Measurements from ENCODE around the gene CHMP1B.

Gene CHMP1B, protein sequence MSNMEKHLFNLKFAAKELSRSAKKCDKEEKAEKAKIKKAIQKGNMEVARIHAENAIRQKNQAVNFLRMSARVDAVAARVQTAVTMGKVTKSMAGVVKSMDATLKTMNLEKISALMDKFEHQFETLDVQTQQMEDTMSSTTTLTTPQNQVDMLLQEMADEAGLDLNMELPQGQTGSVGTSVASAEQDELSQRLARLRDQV

DNA sequence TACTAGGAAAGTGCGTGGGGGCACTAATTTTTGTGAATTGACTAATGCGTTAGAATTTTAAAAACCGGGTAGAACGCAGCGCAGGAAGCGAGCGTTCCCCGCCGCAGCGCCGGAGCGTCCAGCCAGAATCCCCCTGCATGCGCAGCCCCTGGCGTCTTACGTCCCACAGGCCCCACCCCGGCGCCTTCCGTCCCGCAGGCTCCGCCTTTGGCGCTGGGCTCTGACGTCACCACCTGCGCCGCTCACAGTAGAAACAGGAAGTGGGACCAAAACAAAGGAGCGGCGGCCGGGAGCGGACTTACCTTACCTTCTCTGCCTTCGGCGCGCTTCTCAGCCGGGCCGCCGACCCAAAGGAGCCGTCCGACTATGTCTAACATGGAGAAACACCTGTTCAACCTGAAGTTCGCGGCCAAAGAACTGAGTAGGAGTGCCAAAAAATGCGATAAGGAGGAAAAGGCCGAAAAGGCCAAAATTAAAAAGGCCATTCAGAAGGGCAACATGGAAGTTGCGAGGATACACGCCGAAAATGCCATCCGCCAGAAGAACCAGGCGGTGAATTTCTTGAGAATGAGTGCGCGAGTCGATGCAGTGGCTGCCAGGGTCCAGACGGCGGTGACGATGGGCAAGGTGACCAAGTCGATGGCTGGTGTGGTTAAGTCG lies at the start of gene CHMP1B:
Gene CHMP1B (plus strand): TSS at position 268 of the 660 bp plus-strand sequence. CDS start 99 bp downstream, at position 367.
- Mint-ChIP-seq H3K36me3 (ENCODE audit: insufficient read depth) (peaks cover 38% of the 10 kb centered on the region), H3K4me3 (peak within 1 kb of the TSS; percentile 98), H3K4me1 (peaks cover 28% of the 10 kb centered on the region), H3K9me3 (no peaks in the 10 kb centered on the region), H3K27me3 (no peaks in the 10 kb centered on the region), H3K27ac (ENCODE audit: low read depth) (peak within 1 kb of the TSS; percentile 100)
- DNase-seq (ENCODE audit: low spot score in 2 of 2): peak; percentile 95 to 96
- peak; percentile 78 for ATAC-seq (replicated peaks; ENCODE audit: extremely low read depth, poor library complexity, severe bottlenecking)

DNA sequence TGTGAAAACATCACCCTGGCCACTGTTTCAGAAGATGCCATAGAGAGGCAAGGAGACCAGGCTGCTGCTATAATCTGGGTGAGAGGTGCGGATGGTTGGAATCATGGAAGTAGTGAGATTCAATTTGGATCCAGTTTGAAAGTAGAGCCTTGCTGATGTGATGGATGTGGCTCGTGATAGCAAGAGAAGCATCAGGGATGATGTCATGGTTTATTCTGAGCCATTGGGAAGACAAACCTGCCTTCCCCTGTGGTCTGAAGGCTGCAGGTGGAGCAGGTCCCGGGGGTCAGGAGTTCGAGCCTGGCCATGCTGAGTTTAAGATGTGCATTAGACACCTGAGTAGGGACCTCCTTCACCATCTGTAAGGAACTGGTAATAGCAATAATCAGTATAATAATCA lies 49.6 kb upstream of the CHMP1B start:
- no peak overlapping the region for H3K27ac Mint-ChIP-seq (ENCODE audit: low read depth)
- ATAC-seq (replicated peaks; ENCODE audit: extremely low read depth, poor library complexity, severe bottlenecking) (no peak), DNase-seq (ENCODE audit: low spot score in 2 of 2) (no peak)
- peaks cover 19% of the 10 kb centered on the region for H3K27me3 Mint-ChIP-seq
- H3K4me1 Mint-ChIP-seq: no peaks in the 10 kb centered on the region
- H3K36me3 Mint-ChIP-seq (ENCODE audit: insufficient read depth): peaks cover 2% of the 10 kb centered on the region
- no peaks in the 10 kb centered on the region for H3K9me3 Mint-ChIP-seq
- H3K4me3 Mint-ChIP-seq: no peak overlapping the region

- Mint-ChIP-seq H3K36me3 (ENCODE audit: insufficient read depth) (peaks cover 2% of the 10 kb centered on the region), H3K4me3 (no peak overlapping the region), H3K9me3 (no peaks in the 10 kb centered on the region), H3K27me3 (peaks cover 19% of the 10 kb centered on the region), H3K27ac (ENCODE audit: low read depth) (no peak overlapping the region), H3K4me1 (no peaks in the 10 kb centered on the region)
- DNase-seq (ENCODE audit: low spot score in 2 of 2) (no peak), ATAC-seq (replicated peaks; ENCODE audit: extremely low read depth, poor library complexity, severe bottlenecking) (no peak)
Measured at GRCh38 chr18:11802158-11802557, 49.1 kb upstream of the CHMP1B start.

GRCh38 chr18:11802586-11802985 lies 48.6 kb upstream of the CHMP1B start:
- peaks cover 19% of the 10 kb centered on the region for H3K27me3 Mint-ChIP-seq
- H3K4me3 Mint-ChIP-seq: no peak overlapping the region
- DNase-seq (ENCODE audit: low spot score in 2 of 2) (no peak), ATAC-seq (replicated peaks; ENCODE audit: extremely low read depth, poor library complexity, severe bottlenecking) (no peak)
- no peaks in the 10 kb centered on the region for H3K4me1 Mint-ChIP-seq
- H3K27ac Mint-ChIP-seq (ENCODE audit: low read depth): no peak overlapping the region
- H3K9me3 Mint-ChIP-seq: no peaks in the 10 kb centered on the region
- H3K36me3 Mint-ChIP-seq (ENCODE audit: insufficient read depth): peaks cover 2% of the 10 kb centered on the region

GRCh38 chr18:11807233-11807632 lies 44.0 kb upstream of the CHMP1B start:
- H3K27ac Mint-ChIP-seq (ENCODE audit: low read depth): no peak overlapping the region
- H3K4me3 Mint-ChIP-seq: no peak overlapping the region
- H3K4me1 Mint-ChIP-seq: no peaks in the 10 kb centered on the region
- ATAC-seq (replicated peaks; ENCODE audit: extremely low read depth, poor library complexity, severe bottlenecking): no peak
- H3K36me3 Mint-ChIP-seq (ENCODE audit: insufficient read depth): peaks cover 2% of the 10 kb centered on the region
- no peaks in the 10 kb centered on the region for H3K9me3 Mint-ChIP-seq
- no peak for DNase-seq (ENCODE audit: low spot score in 2 of 2)
- H3K27me3 Mint-ChIP-seq: peaks cover 19% of the 10 kb centered on the region

- peaks cover 2% of the 10 kb centered on the region for H3K36me3 Mint-ChIP-seq (ENCODE audit: insufficient read depth)
- H3K27me3 Mint-ChIP-seq: peaks cover 19% of the 10 kb centered on the region
- H3K4me3 Mint-ChIP-seq: no peak overlapping the region
- H3K27ac Mint-ChIP-seq (ENCODE audit: low read depth): no peak overlapping the region
- no peaks in the 10 kb centered on the region for H3K4me1 Mint-ChIP-seq
- no peak for ATAC-seq (replicated peaks; ENCODE audit: extremely low read depth, poor library complexity, severe bottlenecking)
- no peak for DNase-seq (ENCODE audit: low spot score in 2 of 2)
- H3K9me3 Mint-ChIP-seq: no peaks in the 10 kb centered on the region
Measured at GRCh38 chr18:11808001-11808855, 43.0 kb upstream of the CHMP1B start.

DNA sequence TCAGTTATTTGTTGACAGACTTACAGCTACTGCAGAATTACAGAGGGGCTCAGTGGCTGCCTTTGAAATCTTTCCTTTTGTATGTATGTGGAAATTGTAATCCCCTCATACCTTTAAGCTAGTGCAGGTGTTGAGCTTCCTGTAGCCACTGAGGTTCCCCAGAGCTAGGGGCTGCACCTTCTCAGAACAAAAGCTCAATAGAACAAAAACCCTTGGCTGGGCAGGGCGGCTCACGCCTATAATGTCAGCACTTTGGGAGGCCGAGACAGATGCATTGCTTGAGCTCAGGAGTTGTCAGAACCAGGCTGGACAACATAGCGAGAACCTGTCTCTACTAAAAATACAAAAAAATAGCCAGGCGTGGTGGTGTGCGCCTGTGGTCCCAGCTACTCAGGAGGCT lies 41.3 kb upstream of the CHMP1B start:
- Mint-ChIP-seq H3K4me1 (no peaks in the 10 kb centered on the region), H3K27ac (ENCODE audit: low read depth) (no peak overlapping the region), H3K36me3 (ENCODE audit: insufficient read depth) (peaks cover 2% of the 10 kb centered on the region), H3K4me3 (no peak overlapping the region), H3K9me3 (no peaks in the 10 kb centered on the region), H3K27me3 (peaks cover 19% of the 10 kb centered on the region)
- DNase-seq (ENCODE audit: low spot score in 2 of 2) (no peak), ATAC-seq (replicated peaks; ENCODE audit: extremely low read depth, poor library complexity, severe bottlenecking) (no peak)

- Mint-ChIP-seq H3K4me3 (no peak overlapping the region), H3K27me3 (peaks cover 19% of the 10 kb centered on the region)
- no peak for ATAC-seq (replicated peaks; ENCODE audit: extremely low read depth, poor library complexity, severe bottlenecking)
Measured at GRCh38 chr18:11810379-11810778, 40.8 kb upstream of the CHMP1B start.

GRCh38 chr18:11811009-11811408 lies 40.2 kb upstream of the CHMP1B start:
- DNase-seq (ENCODE audit: low spot score in 2 of 2): no peak
- Mint-ChIP-seq H3K27ac (ENCODE audit: low read depth) (no peak overlapping the region), H3K9me3 (no peaks in the 10 kb centered on the region), H3K4me1 (no peaks in the 10 kb centered on the region), H3K4me3 (no peak overlapping the region), H3K36me3 (ENCODE audit: insufficient read depth) (no peaks in the 10 kb centered on the region), H3K27me3 (peaks cover 13% of the 10 kb centered on the region)
- ATAC-seq (replicated peaks; ENCODE audit: extremely low read depth, poor library complexity, severe bottlenecking): no peak

More at GRCh38 chr18:11810379-11810778, 40.8 kb upstream of the CHMP1B start:
- Mint-ChIP-seq H3K9me3 (no peaks in the 10 kb centered on the region), H3K4me1 (no peaks in the 10 kb centered on the region), H3K27ac (ENCODE audit: low read depth) (no peak overlapping the region), H3K36me3 (ENCODE audit: insufficient read depth) (no peaks in the 10 kb centered on the region)
- DNase-seq (ENCODE audit: low spot score in 2 of 2): no peak

DNA sequence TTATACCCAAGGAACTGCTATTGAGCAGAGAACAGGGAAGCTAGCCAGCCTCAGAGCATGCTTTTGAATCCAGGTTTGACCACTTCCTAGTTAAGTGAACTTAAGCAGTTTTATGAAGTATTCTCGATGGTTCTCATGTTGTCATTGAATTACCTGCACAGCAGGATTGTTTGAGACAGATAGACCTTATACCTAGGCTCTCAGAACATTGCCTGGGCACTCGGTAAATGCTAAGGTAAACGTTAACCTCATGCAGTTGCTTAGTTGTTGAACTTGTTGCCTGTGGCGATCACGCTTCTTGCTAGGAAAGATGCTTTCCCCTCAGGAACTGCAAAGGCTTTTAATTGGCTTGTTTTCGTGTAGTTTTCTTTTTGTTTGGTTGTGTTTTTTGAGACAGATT lies 34.0 kb upstream of the CHMP1B start:
- no peak overlapping the region for H3K4me3 Mint-ChIP-seq
- ATAC-seq (replicated peaks; ENCODE audit: extremely low read depth, poor library complexity, severe bottlenecking) (no peak), DNase-seq (ENCODE audit: low spot score in 2 of 2) (no peak)

DNA sequence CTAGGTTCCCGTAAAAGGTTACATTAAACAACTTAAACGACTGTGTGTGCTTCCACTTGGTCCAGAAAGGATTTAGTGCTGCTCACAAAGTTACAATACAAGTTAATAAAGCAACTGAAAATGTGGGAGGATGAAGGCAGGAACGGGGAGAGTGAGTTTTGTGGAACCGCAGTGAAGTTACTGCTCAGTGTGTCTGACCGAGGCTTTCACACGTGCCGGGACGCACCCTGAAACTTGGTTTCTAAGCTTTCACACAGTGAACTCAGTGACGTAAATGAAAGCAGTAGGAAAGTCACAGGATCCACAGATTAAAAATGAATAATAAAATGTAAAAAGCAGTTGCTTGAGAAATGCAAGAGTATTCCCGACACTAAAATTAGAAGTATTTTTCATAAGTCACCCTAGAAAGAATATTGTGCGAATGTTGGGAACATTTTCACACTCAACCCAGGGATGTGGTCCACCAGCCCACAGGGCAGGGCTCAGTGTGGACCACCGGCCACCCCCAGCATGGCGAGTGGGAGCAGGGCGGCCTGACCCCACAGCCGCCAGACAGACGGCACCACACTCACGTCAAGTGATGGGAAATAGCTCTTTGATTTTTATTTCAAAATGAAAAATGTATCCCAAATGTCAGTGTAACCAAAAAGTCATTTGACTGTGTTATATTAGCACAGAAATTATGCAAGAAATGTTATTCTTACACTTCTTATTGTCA lies 32.6 kb upstream of the CHMP1B start:
- ATAC-seq (replicated peaks; ENCODE audit: extremely low read depth, poor library complexity, severe bottlenecking) (peak; percentile 86), DNase-seq (ENCODE audit: low spot score in 2 of 2) (peak in 1 of 2 donors; percentile 27)

More for the DNA sequence above, 34.0 kb upstream of the CHMP1B start:
- H3K27me3 Mint-ChIP-seq: no peaks in the 10 kb centered on the region
- no peak overlapping the region for H3K27ac Mint-ChIP-seq (ENCODE audit: low read depth)
- H3K9me3 Mint-ChIP-seq: no peaks in the 10 kb centered on the region
- H3K4me1 Mint-ChIP-seq: no peaks in the 10 kb centered on the region
- no peaks in the 10 kb centered on the region for H3K36me3 Mint-ChIP-seq (ENCODE audit: insufficient read depth)

GRCh38 chr18:11819938-11820337 lies 31.3 kb upstream of the CHMP1B start:
- no peaks in the 10 kb centered on the region for H3K27me3 Mint-ChIP-seq
- H3K4me1 Mint-ChIP-seq: no peaks in the 10 kb centered on the region

More for the DNA sequence above, 32.6 kb upstream of the CHMP1B start:
- no peaks in the 10 kb centered on the region for H3K27me3 Mint-ChIP-seq
- peak overlapping the region; percentile 54 for H3K27ac Mint-ChIP-seq (ENCODE audit: low read depth)
- H3K9me3 Mint-ChIP-seq: no peaks in the 10 kb centered on the region
- peak overlapping the region; percentile 8 for H3K4me3 Mint-ChIP-seq
- H3K36me3 Mint-ChIP-seq (ENCODE audit: insufficient read depth): no peaks in the 10 kb centered on the region
- H3K4me1 Mint-ChIP-seq: no peaks in the 10 kb centered on the region

More at GRCh38 chr18:11819938-11820337, 31.3 kb upstream of the CHMP1B start:
- Mint-ChIP-seq H3K4me3 (no peak overlapping the region), H3K36me3 (ENCODE audit: insufficient read depth) (no peaks in the 10 kb centered on the region), H3K27ac (ENCODE audit: low read depth) (no peak overlapping the region), H3K9me3 (no peaks in the 10 kb centered on the region)
- DNase-seq (ENCODE audit: low spot score in 2 of 2) (no peak), ATAC-seq (replicated peaks; ENCODE audit: extremely low read depth, poor library complexity, severe bottlenecking) (no peak)

All from central memory CD8-positive, alpha-beta T cell (primary cell).